Small intestine (tissue), 16 donors: ENCODE measurements around the gene ENTREP3. TPM values are rescaled to one million over a fixed set of nuclear protein-coding genes. Genes with fewer than 3 reads are reported as not detected.

Experiments
- DNase-seq, 2 donors: peaks; one replicate each; pipeline versions ENCODE4 v3.0.0 to v3.0.0-alpha.2; 2013
- FAIRE-seq: peaks from 2 replicates; lab custom pipeline; 2012; peaks lifted over from hg19 to GRCh38; lab: Jason Lieb, UNC
- H3K27ac ChIP-seq, 3 donors: one replicate each; pipeline ENCODE4 v1.5.1; 2013; ENCODE audit warnings: low read length in 2 of 3, mild to moderate bottlenecking in 2 of 3, control low read depth in 1 of 3, inconsistent platforms in 1 of 3, low read depth in 1 of 3, moderate library complexity in 1 of 3
- H3K27me3 ChIP-seq, 3 donors: one replicate each; pipeline ENCODE4 v1.6.1; 2013; ENCODE audit warnings: low read length in 3 of 3, inconsistent platforms in 1 of 3; ENCODE audit not compliant: control insufficient read depth in 3 of 3, insufficient read depth in 3 of 3
- H3K36me3 ChIP-seq, 3 donors: one replicate each; pipeline ENCODE4 v1.6.1; 2013; ENCODE audit warnings: low read length in 3 of 3, inconsistent platforms in 1 of 3, low read depth in 1 of 3, mild to moderate bottlenecking in 1 of 3, moderate library complexity in 1 of 3; ENCODE audit not compliant: control insufficient read depth in 3 of 3, insufficient read depth in 2 of 3
- H3K4me1 ChIP-seq, 3 donors: one replicate each; pipeline ENCODE4 v1.6.1; 2013; ENCODE audit warnings: low read length in 2 of 3, inconsistent platforms in 1 of 3, low read depth in 1 of 3, mild to moderate bottlenecking in 1 of 3, moderate library complexity in 1 of 3; ENCODE audit not compliant: control insufficient read depth in 3 of 3, insufficient read depth in 2 of 3
- H3K4me3 ChIP-seq, 3 donors: one replicate each; pipeline ENCODE4 v1.5.1; 2013; ENCODE audit warnings: low read length in 3 of 3, control low read depth in 1 of 3, inconsistent platforms in 1 of 3, low read depth in 1 of 3, mild to moderate bottlenecking in 1 of 3, moderate library complexity in 1 of 3
- H3K9me3 ChIP-seq, 2 donors: one replicate each; pipeline ENCODE4 v1.6.1; 2013; ENCODE audit warnings: low read depth in 1 of 2, low read length in 1 of 2; ENCODE audit not compliant: control insufficient read depth in 2 of 2, insufficient read depth in 1 of 2
- WGBS, 3 donors: extraction: QIAGEN DNeasy Blood & Tissue Kit; methylation state at CpG; one replicate each; pipeline ENCODE4 v1.1.7; 2013; 5-methylcytosine and 5-hydroxymethylcytosine counted together
- long read RNA-seq, 10 donors: transcript quantifications; one replicate each; lab custom pipeline, GENCODE V29; 2026
- polyA plus RNA-seq, 4 donors: library from polyadenylated mRNA; stranded (reverse) in 3 of 4; unstranded in 1 of 4; fragments of 200-250 nt in 3 of 4; fragments of 120-200 nt in 1 of 4; gene quantifications; one replicate each; pipeline versions ENCODE4 v1.2.1 to v1.2.3, GENCODE V29; 2013
- donor health status: healthy with polysubstance abuse.
- donor health status: control.
- donor health status: control.
- donor health status: Bipolar disorder and iron deficiency.
- donor health status: healthy.

ENTREP3 gene
- polyA plus RNA-seq, result 10 to 100 TPM; 14.3 to 21.3 (median 16.8) TPM
- long read RNA-seq, donor 1, result 0 reads
- long read RNA-seq, donor 2, partial matches to known transcripts, result 0 of 1 reads
- long read RNA-seq, donor 2, other reads (novel, unspliced or antisense), result 0 of 1 reads
- long read RNA-seq, donor 3, partial matches to known transcripts, result 0 of 1 reads
- long read RNA-seq, donor 3, other reads (novel, unspliced or antisense), result 0 of 1 reads
- long read RNA-seq, donor 4, result 0 reads
- long read RNA-seq, donor 5, result 0 reads
- long read RNA-seq, donor 6, partial matches to known transcripts, result 0 of 1 reads
- long read RNA-seq, donor 6, other reads (novel, unspliced or antisense), result 0 of 1 reads
- long read RNA-seq, donor 7, result 0 reads
- long read RNA-seq, donor 8, result 0 reads
- long read RNA-seq, donor 9, result 0 reads
- long read RNA-seq, donor 10, partial matches to known transcripts, result 0 of 2 reads
- long read RNA-seq, donor 10, other reads (novel, unspliced or antisense), result 0 of 2 reads

DNA sequence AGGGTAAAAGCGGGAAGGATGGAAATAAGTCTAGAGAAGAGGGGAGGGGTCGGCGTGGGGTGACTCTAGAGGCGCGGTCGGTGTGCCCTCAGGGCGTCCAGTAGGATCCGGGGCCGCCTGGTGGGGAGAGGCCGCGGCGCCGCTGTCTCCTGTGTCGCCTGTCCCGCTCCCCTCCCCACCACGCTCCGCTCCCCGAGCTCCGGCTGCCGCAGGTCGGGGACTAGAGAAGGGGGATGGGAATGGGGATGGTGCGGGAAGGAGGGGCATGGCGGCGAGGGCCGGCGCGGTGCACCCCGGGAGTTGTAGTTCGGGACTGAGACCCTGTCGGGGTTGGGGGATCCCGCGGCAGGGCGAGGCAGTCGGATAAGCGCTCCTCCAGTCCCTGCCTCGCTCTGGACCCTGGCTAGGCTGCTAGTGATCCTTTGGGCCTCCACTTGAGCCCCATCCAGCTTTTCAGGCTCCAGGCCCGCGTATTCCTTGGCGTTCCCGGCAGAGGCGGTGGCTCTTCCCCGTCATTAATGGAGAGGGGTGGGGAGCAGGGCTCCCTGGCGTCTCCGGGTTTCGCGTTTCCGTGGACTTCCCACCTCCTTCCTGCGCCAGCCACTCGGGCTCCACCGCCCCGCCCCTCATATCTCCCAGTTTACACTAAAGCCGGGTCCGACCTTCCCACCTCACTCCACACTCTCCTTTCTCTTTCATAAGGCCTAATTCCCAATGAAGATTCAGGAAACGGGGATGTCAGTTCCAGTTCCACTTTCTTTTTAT is at the start of gene ENTREP3:
Gene ENTREP3 (minus strand): TSS at position 241 of the 765 bp plus-strand sequence. CDS start 606 bp downstream, outside the sequence.
- FAIRE-seq (no peak), DNase-seq (peak; percentile 85 to 95)
- H3K4me1 ChIP-seq, result peaks cover 0 to 20% (median 8%) of the 10 kb centered on the region in 3 donors
- H3K9me3 ChIP-seq, result no peaks in the 10 kb centered on the region
- WGBS, 3 donors, result 0 to 3% (median 2%) methylated on average over 36 to 54 of the region's 54 CpGs
- peak within 1 kb of the TSS; percentile 95 to 99 (median 96) for H3K27ac ChIP-seq
- H3K27me3 ChIP-seq, result no peaks in the 10 kb centered on the region
- peak within 1 kb of the TSS; percentile 71 to 83 (median 74) for H3K4me3 ChIP-seq
- peaks cover 0 to 37% (median 7%) of the 10 kb centered on the region in 3 donors for H3K36me3 ChIP-seq

DNA sequence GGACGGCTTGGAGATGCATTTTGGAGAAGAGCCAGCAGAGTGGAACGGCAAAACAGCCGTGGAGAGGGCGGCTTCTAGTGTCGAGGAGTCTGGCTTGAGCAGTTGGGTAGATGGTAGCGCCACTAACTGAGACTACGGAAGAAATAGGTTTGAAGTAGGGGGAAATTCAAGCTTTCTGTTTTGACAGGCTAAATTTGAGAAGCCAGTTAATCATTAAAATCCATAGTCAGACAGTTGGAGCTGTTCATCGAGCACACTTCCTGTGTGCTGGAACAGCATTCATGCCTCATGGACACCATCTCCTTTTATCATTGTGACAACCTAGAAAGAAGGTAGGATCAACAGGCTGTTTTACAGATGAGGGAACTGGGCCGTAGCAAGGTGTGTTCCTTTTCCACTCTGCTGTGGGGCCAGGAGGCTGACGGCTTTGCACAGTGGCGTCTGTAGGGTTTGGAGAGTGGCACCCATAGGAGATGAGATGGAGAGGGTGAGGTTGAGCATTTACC is 49.3 kb upstream of the ENTREP3 start:
- Histone ChIP-seq H3K36me3 (no peaks in the 10 kb centered on the region), H3K27ac (no peak overlapping the region), H3K4me3 (no peak overlapping the region), H3K4me1 (peaks cover 0 to 31% (median 4%) of the 10 kb centered on the region in 3 donors), H3K27me3 (no peaks in the 10 kb centered on the region), H3K9me3 (no peaks in the 10 kb centered on the region)
- peak in 1 of 2 donors; percentile 31 for DNase-seq
- 49 to 71% (median 54%) methylated on average over 11 of the region's 11 CpGs for WGBS, 3 donors
- FAIRE-seq, result no peak

DNA sequence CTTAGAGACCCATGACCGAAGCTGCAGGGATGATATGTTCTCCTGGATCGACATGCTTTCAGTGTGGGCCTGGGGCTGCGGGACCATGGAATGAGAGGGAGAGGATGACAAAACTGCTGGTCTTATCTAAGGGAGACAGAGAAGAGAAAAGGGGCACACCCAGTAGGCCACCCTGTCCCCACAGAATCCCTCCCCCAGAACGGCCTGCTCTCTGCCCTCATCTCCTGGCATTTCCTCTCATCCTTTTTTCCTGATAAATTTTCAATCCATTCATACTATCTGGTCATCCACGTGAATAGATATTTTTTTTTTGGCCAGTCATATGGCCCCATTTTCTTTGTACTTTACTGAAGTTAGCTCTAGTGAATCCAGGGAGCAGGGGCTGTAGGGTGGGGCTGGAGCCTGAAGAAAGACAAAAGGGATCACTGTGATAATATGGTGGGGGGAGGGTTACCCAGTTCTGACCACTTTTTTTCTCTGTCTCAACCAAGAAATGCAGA is 46.1 kb upstream of the ENTREP3 start, which contains the start of gene PKLR:
Gene PKLR (minus strand): TSS at position 97 of the 500 bp plus-strand sequence. CDS start 43 bp downstream, at position 54.
- peaks cover 0 to under 1% (median 0%) of the 10 kb centered on the region in 3 donors for H3K36me3 ChIP-seq
- peaks cover 0 to 28% (median 4%) of the 10 kb centered on the region in 3 donors for H3K4me1 ChIP-seq
- peaks cover 0 to 11% (median 0%) of the 10 kb centered on the region in 3 donors for H3K27me3 ChIP-seq
- peak within 1 kb of the TSS; percentile 9 to 91 (median 79) for H3K27ac ChIP-seq
- FAIRE-seq (no peak), DNase-seq (no peak)
- H3K4me3 ChIP-seq, result peak within 1 kb of the TSS in 1 of 3 donors; percentile 18
- WGBS, 3 donors, result 74 to 89% (median 75%) methylated on average over 5 of the region's 5 CpGs
- H3K9me3 ChIP-seq, result no peaks in the 10 kb centered on the region

- peak overlapping the region; percentile 9 to 91 (median 79) for H3K27ac ChIP-seq
- no peak for FAIRE-seq
- no peaks in the 10 kb centered on the region for H3K9me3 ChIP-seq
- peaks cover 0 to 30% (median 4%) of the 10 kb centered on the region in 3 donors for H3K4me1 ChIP-seq
- peak overlapping the region in 1 of 3 donors; percentile 18 for H3K4me3 ChIP-seq
- 23 to 71% (median 42%) methylated on average over 9 of the region's 9 CpGs for WGBS, 3 donors
- peaks cover 0 to 7% (median 0%) of the 10 kb centered on the region in 3 donors for H3K36me3 ChIP-seq
- peak; percentile 90 to 91 for DNase-seq
- peaks cover 0 to 16% (median 5%) of the 10 kb centered on the region in 3 donors for H3K27me3 ChIP-seq
Observed at GRCh38 chr1:155300553-155301329, 45.5 kb upstream of the ENTREP3 start.

DNA sequence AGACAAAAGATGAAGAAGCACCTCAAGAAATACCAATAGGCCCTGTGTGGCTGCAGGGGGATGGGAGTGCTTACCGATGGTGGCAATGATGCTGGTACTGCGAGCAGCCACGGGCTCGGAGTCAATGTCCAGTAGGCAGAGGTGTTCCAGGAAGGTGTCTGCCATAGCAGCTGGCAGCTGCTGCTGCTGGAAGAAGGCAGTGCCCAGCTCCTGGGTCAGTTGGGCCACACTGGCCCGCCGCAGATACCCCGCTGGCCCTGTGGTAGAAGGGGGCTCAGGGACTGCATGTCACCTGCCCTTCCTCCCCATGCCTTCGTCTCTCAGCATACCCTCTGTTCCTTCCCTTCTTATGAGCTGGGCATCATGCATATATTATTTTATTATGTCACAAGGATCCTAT is 44.7 kb upstream of the ENTREP3 start:
- Histone ChIP-seq H3K27me3 (peaks cover 0 to 24% (median 10%) of the 10 kb centered on the region in 3 donors), H3K4me1 (peaks cover 0 to 37% (median 4%) of the 10 kb centered on the region in 3 donors), H3K4me3 (peak overlapping the region in 1 of 3 donors; percentile 2), H3K27ac (peak overlapping the region in 1 of 3 donors; percentile 73), H3K9me3 (peaks cover 0 to 4% of the 10 kb centered on the region in 2 donors), H3K36me3 (peaks cover 0 to 14% (median 0%) of the 10 kb centered on the region in 3 donors)
- DNase-seq (no peak), FAIRE-seq (no peak)
- WGBS, 3 donors, result 90 to 95% (median 91%) methylated on average over 8 of the region's 8 CpGs

DNA sequence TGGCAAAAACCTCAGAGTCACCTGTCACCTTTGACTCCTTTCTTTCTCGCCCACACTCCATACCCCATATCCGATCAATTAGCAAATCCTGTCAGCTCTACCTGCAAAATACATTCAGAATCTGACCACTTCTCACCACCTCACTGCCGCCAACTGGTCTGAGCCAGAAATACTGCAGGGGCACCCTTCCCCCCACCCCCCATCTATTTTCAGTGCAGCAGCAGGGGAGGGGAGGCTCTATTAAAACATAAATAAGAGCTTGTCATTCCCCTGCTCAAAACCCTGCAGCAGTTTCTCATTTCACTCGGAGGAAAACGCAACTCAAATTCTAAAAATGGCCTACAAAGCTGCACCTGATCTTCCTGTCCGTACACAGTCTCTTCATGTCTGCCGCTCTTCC is 42.1 kb upstream of the ENTREP3 start:
- WGBS, 3 donors, result 69 to 90% (median 84%) methylated on average over 7 of the region's 7 CpGs
- H3K27ac ChIP-seq, result no peak overlapping the region
- no peak overlapping the region for H3K4me3 ChIP-seq
- H3K27me3 ChIP-seq, result peaks cover 0 to 42% (median 15%) of the 10 kb centered on the region in 3 donors
- H3K9me3 ChIP-seq, result peaks cover 0 to 4% of the 10 kb centered on the region in 2 donors
- FAIRE-seq (no peak), DNase-seq (no peak)
- peaks cover 0 to 30% (median 4%) of the 10 kb centered on the region in 3 donors for H3K4me1 ChIP-seq
- H3K36me3 ChIP-seq, result peaks cover 0 to 36% (median 0%) of the 10 kb centered on the region in 3 donors

DNA sequence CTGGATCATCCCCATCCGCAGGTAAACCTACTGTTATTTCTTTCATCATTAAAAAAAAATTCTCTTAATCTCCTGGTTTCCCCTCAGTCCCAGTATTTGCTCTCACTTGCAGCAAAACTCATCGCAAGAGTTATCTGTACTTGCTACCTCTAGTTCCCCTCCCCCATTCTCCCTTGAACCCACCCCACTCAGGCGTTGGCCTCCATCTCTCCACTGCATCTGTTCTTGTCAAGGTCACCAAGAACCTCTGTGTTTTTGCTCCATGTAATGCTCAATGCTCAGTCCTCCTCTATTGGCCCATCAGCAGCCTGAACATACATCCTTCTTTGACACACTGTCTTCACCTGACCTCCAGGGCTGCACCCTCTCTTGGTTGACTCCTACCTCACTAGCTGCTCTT is 41.4 kb upstream of the ENTREP3 start:
- no peak for DNase-seq
- no peak overlapping the region for H3K4me3 ChIP-seq
- H3K36me3 ChIP-seq, result peaks cover 0 to 40% (median 0%) of the 10 kb centered on the region in 3 donors
- no peak for FAIRE-seq
- H3K27ac ChIP-seq, result no peak overlapping the region
- H3K4me1 ChIP-seq, result peaks cover 0 to 26% (median 4%) of the 10 kb centered on the region in 3 donors
- peaks cover 0 to 42% (median 15%) of the 10 kb centered on the region in 3 donors for H3K27me3 ChIP-seq
- peaks cover 0 to 4% of the 10 kb centered on the region in 2 donors for H3K9me3 ChIP-seq
- 72 to 84% (median 84%) methylated on average over 3 of the region's 3 CpGs for WGBS, 3 donors
